Activated naive CD4-positive, alpha-beta T cell treated with anti-CD3 and anti-CD28 coated beads, Interleukin-2, amount 10 ng/mL, durations not matched to agents 7 days and 5 days (primary cell): ENCODE results near the gene SELL.
"Not testable (repeated sequence)": the region's sequence is repeated elsewhere in the genome, so short reads cannot be mapped to it uniquely, and the experiment has no call there.

Experiments
- CTCF ChIA-PET: fragments of 350-600 bp; sonication (Branson Sonifier 250); formaldehyde crosslinking; loops from one replicate; lab custom pipeline; 2021; ENCODE audit warnings: antibody characterized with exemption; lab: Charles Lee
- DNase-seq: peaks from one replicate; pipeline ENCODE4 v3.0.0-alpha.2; 2020
- H3K27ac Mint-ChIP-seq: one replicate; pipeline ENCODE4 v1.8.0; 2021; ENCODE audit warnings: mild to moderate bottlenecking, moderate library complexity, mixed read lengths
- H3K27me3 Mint-ChIP-seq: one replicate; pipeline ENCODE4 v1.8.0; 2021; ENCODE audit warnings: mild to moderate bottlenecking, mixed read lengths
- H3K36me3 Mint-ChIP-seq: one replicate; pipeline ENCODE4 v1.8.0; 2021; ENCODE audit warnings: mixed read lengths
- H3K4me1 Mint-ChIP-seq: one replicate; pipeline ENCODE4 v1.8.0; 2021; ENCODE audit warnings: mixed read lengths
- H3K4me3 Mint-ChIP-seq: one replicate; pipeline ENCODE4 v1.8.0; 2021; ENCODE audit warnings: mild to moderate bottlenecking, moderate library complexity, mixed read lengths
- H3K9me3 Mint-ChIP-seq: one replicate; pipeline ENCODE4 v1.8.0; 2021; ENCODE audit warnings: mixed read lengths

SELL gene

GRCh38 chr1:169696273-169697100 is 14.9 kb downstream of the SELL start:
- H3K9me3 Mint-ChIP-seq = no peaks in the 10 kb centered on the region
- H3K36me3 Mint-ChIP-seq = peaks cover 85% of the 10 kb centered on the region
- H3K4me1 Mint-ChIP-seq = peaks cover 96% of the 10 kb centered on the region
- CTCF ChIA-PET = interaction anchor here (1.1 to 7.8 kb wide), 7 partner anchors 11 to 146 kb away, joined by 3 to 62 read pairs (median 8); partner anchors contain the start of gene F5
- peak overlapping the region; percentile 24 for H3K4me3 Mint-ChIP-seq
- no peaks in the 10 kb centered on the region for H3K27me3 Mint-ChIP-seq
- no peak for DNase-seq
- peak overlapping the region; percentile 95 for H3K27ac Mint-ChIP-seq

GRCh38 chr1:169694304-169695075 is 16.9 kb downstream of the SELL start:
- CTCF ChIA-PET = interaction anchor here (0.6 to 7.8 kb wide), 14 partner anchors 8 to 141 kb away, joined by 3 to 151 read pairs (median 4); partner anchors contain the start of gene F5
- peak overlapping the region; percentile 39 for H3K4me3 Mint-ChIP-seq
- peak; percentile 66 for DNase-seq
- H3K27me3 Mint-ChIP-seq = no peaks in the 10 kb centered on the region
- peaks cover 98% of the 10 kb centered on the region for H3K4me1 Mint-ChIP-seq
- H3K27ac Mint-ChIP-seq = peak overlapping the region; percentile 95
- no peaks in the 10 kb centered on the region for H3K9me3 Mint-ChIP-seq
- peaks cover 85% of the 10 kb centered on the region for H3K36me3 Mint-ChIP-seq

- Mint-ChIP-seq H3K4me3 (peak overlapping the region; percentile 39), H3K36me3 (peaks cover 72% of the 10 kb centered on the region), H3K9me3 (no peaks in the 10 kb centered on the region), H3K27ac (peak overlapping the region; percentile 95), H3K4me1 (peaks cover 95% of the 10 kb centered on the region), H3K27me3 (no peaks in the 10 kb centered on the region)
- CTCF ChIA-PET = interaction anchor here (1.0 to 7.8 kb wide), 8 partner anchors 10 to 112 kb away, joined by 3 to 151 read pairs (median 10); partner anchors contain the start of gene F5
- peak; percentile 61 for DNase-seq
Observed at GRCh38 chr1:169692756-169693460, 18.5 kb downstream of the SELL start.

- peak overlapping the region; percentile 95 for H3K27ac Mint-ChIP-seq
- H3K4me1 Mint-ChIP-seq = peaks cover 72% of the 10 kb centered on the region
- DNase-seq = no peak
- peaks cover 51% of the 10 kb centered on the region for H3K36me3 Mint-ChIP-seq
- no peaks in the 10 kb centered on the region for H3K27me3 Mint-ChIP-seq
- no peaks in the 10 kb centered on the region for H3K9me3 Mint-ChIP-seq
- H3K4me3 Mint-ChIP-seq = no peak overlapping the region
- CTCF ChIA-PET = interaction anchor here (1.6 to 7.8 kb wide), 4 partner anchors 17 to 104 kb away, joined by 3 to 151 read pairs (median 35); partner anchors contain the start of gene F5
Observed at GRCh38 chr1:169690489-169690888, 20.9 kb downstream of the SELL start.

GRCh38 chr1:169689395-169689794 is 22.0 kb downstream of the SELL start:
- CTCF ChIA-PET = interaction anchor here (0.9 to 5.9 kb wide), 3 partner anchors 8 to 87 kb away, joined by 3 to 151 read pairs (median 3); no protein-coding TSS in a partner anchor
- no peak for DNase-seq
- Mint-ChIP-seq H3K27ac (peak overlapping the region; percentile 59), H3K36me3 (peaks cover 40% of the 10 kb centered on the region), H3K4me1 (peaks cover 61% of the 10 kb centered on the region), H3K4me3 (no peak overlapping the region), H3K27me3 (no peaks in the 10 kb centered on the region), H3K9me3 (no peaks in the 10 kb centered on the region)

GRCh38 chr1:169688377-169688776 is 23.0 kb downstream of the SELL start:
- H3K27me3 Mint-ChIP-seq, H3K4me3 Mint-ChIP-seq, CTCF ChIA-PET, H3K27ac Mint-ChIP-seq, H3K9me3 Mint-ChIP-seq, DNase-seq: not testable (repeated sequence)
- Mint-ChIP-seq H3K4me1 (peaks cover 50% of the 10 kb centered on the region), H3K36me3 (peaks cover 30% of the 10 kb centered on the region)

GRCh38 chr1:169683661-169684060 is 27.8 kb downstream of the SELL start:
- CTCF ChIA-PET = interaction anchor here (1.1 to 3.5 kb wide), 2 partner anchors 29 to 82 kb away, joined by 4 to 15 read pairs; no protein-coding TSS in a partner anchor
- no peaks in the 10 kb centered on the region for H3K27me3 Mint-ChIP-seq

GRCh38 chr1:169683168-169683567 is 28.3 kb downstream of the SELL start:
- H3K9me3 Mint-ChIP-seq, DNase-seq, H3K4me3 Mint-ChIP-seq, H3K36me3 Mint-ChIP-seq, H3K27ac Mint-ChIP-seq, H3K27me3 Mint-ChIP-seq: not testable (repeated sequence)
- peaks cover 37% of the 10 kb centered on the region for H3K4me1 Mint-ChIP-seq
- CTCF ChIA-PET = interaction anchor here (1.1 to 3.5 kb wide), 3 partner anchors 13 to 82 kb away, joined by 3 to 15 read pairs (median 4); no protein-coding TSS in a partner anchor

More at GRCh38 chr1:169683661-169684060, 27.8 kb downstream of the SELL start:
- peaks cover under 1% of the 10 kb centered on the region for H3K36me3 Mint-ChIP-seq
- H3K9me3 Mint-ChIP-seq = no peaks in the 10 kb centered on the region
- peaks cover 40% of the 10 kb centered on the region for H3K4me1 Mint-ChIP-seq
- no peak overlapping the region for H3K4me3 Mint-ChIP-seq
- DNase-seq = no peak
- H3K27ac Mint-ChIP-seq = no peak overlapping the region

- no peak for DNase-seq
- Mint-ChIP-seq H3K9me3 (no peaks in the 10 kb centered on the region), H3K4me1 (peaks cover 43% of the 10 kb centered on the region), H3K27ac (no peak overlapping the region), H3K4me3 (no peak overlapping the region), H3K27me3 (no peaks in the 10 kb centered on the region), H3K36me3 (no peaks in the 10 kb centered on the region)
- CTCF ChIA-PET = interaction anchor here (0.8 to 3.5 kb wide), 7 partner anchors 9 to 96 kb away, joined by 3 to 15 read pairs (median 3); partner anchors contain the start of gene F5
Observed at GRCh38 chr1:169682071-169682470, 29.3 kb downstream of the SELL start.

GRCh38 chr1:169681140-169681539 is 30.3 kb downstream of the SELL start:
- H3K4me1 Mint-ChIP-seq = peaks cover 52% of the 10 kb centered on the region
- peak overlapping the region; percentile 35 for H3K27ac Mint-ChIP-seq
- CTCF ChIA-PET = interaction anchor here (0.8 to 3.5 kb wide), 6 partner anchors 9 to 95 kb away, joined by 3 to 15 read pairs (median 6); partner anchors contain the start of gene F5

GRCh38 chr1:169680377-169681019 is 30.9 kb downstream of the SELL start:
- CTCF ChIA-PET = interaction anchor here (1.2 to 3.5 kb wide), 7 partner anchors 10 to 94 kb away, joined by 3 to 15 read pairs (median 7); partner anchors contain the start of gene F5
- Mint-ChIP-seq H3K9me3 (no peaks in the 10 kb centered on the region), H3K27me3 (no peaks in the 10 kb centered on the region), H3K4me3 (no peak overlapping the region), H3K36me3 (no peaks in the 10 kb centered on the region), H3K4me1 (peaks cover 58% of the 10 kb centered on the region), H3K27ac (peak overlapping the region; percentile 35)
- no peak for DNase-seq

More at GRCh38 chr1:169681140-169681539, 30.3 kb downstream of the SELL start:
- Mint-ChIP-seq H3K4me3 (no peak overlapping the region), H3K36me3 (no peaks in the 10 kb centered on the region), H3K27me3 (no peaks in the 10 kb centered on the region), H3K9me3 (no peaks in the 10 kb centered on the region)
- no peak for DNase-seq

GRCh38 chr1:169679692-169680091 is 31.7 kb downstream of the SELL start:
- Mint-ChIP-seq H3K27ac (peak overlapping the region; percentile 13), H3K9me3 (no peaks in the 10 kb centered on the region), H3K27me3 (no peaks in the 10 kb centered on the region), H3K36me3 (no peaks in the 10 kb centered on the region), H3K4me1 (peaks cover 59% of the 10 kb centered on the region), H3K4me3 (no peak overlapping the region)
- DNase-seq = no peak
- CTCF ChIA-PET = interaction anchor here (1.2 to 1.9 kb wide), 4 partner anchors 9 to 93 kb away, joined by 3 to 8 read pairs (median 6); partner anchors contain the start of gene F5

- H3K4me1 Mint-ChIP-seq = peaks cover 53% of the 10 kb centered on the region
- no peak for DNase-seq
- H3K36me3 Mint-ChIP-seq = peaks cover 10% of the 10 kb centered on the region
- peaks cover 12% of the 10 kb centered on the region for H3K9me3 Mint-ChIP-seq
- H3K27ac Mint-ChIP-seq = no peak overlapping the region
- H3K27me3 Mint-ChIP-seq = no peaks in the 10 kb centered on the region
- CTCF ChIA-PET = no interaction called here
- H3K4me3 Mint-ChIP-seq = no peak overlapping the region
Observed at GRCh38 chr1:169676001-169676400, 35.4 kb downstream of the SELL start.
